GDM1 (cell line): Measurements from ENCODE around the gene CD86.

Source experiments
- DNase-seq: peaks from one replicate; lab custom pipeline; 2025; lab: John Stamatoyannopoulos, UW

The CD86 gene

DNA sequence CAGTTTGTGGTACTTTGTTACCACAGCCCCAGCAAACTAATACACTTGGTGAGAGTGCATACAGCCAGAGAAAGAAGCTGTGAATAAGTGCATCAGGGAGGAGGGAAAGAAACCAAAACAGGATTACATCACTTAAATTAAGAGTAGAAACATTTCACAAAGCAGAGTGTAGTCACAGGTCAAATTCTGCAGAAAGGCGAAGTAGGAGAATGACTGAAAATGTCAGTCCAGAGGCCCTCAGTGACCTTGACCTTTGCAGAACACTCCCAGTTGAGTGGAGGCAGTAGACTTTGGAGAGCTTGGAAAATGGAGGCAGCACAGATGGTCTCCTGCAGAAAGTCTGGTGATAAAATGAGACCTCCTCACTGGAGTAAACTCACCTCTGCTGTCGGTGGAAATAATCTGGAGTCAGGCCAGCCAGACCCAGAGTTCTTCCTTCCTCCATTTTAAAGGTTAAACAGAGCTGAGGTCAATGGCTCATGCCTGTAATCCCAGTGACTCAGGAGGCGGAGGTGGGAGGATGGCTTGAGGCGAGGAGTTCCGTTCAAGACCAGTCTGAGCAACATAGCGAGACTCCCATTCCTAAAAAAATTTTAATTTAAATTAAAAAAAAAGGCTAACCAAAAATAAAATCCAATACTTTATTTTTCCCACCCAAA is 5.0 kb downstream of the CD86 start:
- DNase-seq: no peak

- no peak for DNase-seq
Measured at GRCh38 chr3:122063908-122064307, 8.7 kb downstream of the CD86 start.

- DNase-seq: no peak
Measured at GRCh38 chr3:122064326-122064725, 9.2 kb downstream of the CD86 start.

- DNase-seq: no peak
Measured at GRCh38 chr3:122066331-122067213, 11.4 kb downstream of the CD86 start.

DNA sequence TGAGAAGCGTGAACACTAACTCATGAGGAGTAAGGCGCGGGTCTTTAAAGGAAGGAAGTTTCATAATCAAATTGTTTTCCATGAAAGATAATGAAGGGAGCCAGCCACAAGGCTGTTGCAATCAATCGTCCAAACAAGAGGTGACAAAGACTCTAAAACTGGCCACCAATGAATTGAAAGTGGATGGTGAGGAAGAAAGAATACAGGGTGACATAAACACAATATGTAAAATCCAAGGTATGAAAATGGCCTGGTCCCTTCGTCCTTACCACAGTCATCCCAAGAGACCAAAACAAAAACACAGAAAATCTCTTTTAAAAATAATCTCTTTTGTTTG is 12.0 kb downstream of the CD86 start:
- no peak for DNase-seq

DNA sequence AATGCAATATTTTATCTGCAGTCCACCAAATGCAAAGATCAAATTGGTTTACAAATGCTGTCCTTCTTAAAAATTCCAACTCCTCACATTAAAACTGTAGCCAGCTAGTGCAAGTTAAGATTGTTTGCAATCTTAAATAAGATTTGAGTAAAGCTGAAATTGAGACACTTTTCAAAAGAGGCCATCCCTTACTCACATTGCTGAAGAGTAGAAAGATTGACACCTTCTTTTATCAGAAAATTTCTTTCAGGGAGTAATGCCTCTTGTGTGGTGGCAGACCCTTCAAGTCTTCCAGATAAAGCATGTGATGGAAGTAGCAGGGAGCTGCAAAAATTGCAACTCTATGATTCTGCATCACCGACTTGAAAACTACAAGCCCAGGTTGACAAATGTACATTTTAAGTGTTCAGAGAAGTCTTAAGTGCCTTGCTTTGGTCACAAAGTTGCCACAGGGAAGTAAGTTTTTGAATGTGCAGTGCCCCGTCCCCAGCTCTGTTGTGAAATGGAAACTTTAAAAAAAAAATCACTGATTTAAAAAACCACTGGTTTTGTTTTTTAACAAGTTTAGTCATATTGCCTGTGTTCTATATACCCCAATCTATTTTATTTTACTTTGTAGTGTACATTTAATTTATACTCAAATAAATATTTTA is 12.6 kb downstream of the CD86 start:
- no peak for DNase-seq

DNA sequence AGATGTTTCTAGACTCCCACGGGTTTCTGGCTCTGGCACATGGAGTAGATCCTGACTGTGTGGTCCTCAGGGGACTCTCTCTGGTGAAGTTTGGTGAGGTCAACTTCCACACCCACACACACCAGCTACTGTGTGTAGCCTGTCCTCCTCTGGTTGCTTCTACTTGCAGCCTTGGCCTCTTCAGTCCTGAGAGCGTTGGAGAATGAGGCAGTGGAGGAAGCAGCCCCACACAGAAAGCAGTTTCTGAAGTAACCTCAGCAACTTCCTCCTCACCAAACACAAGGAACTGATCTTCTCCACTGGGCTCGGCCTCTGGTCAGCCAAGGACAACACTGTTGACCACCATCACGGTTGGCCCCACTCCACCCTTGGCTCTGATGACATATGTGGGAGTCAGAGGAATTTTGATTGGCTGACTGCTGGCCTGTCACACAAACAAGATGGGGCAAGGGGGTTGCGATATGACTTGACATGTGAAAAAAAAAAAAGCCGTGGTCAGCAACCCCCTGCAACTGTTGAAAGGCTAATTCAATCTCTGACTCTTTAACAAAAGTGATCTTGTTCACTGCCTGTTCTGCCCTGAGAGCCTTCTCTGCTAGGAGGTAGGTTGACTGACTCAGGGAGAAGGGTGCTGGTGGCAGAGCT is 19.6 kb downstream of the CD86 start:
- DNase-seq: no peak

DNA sequence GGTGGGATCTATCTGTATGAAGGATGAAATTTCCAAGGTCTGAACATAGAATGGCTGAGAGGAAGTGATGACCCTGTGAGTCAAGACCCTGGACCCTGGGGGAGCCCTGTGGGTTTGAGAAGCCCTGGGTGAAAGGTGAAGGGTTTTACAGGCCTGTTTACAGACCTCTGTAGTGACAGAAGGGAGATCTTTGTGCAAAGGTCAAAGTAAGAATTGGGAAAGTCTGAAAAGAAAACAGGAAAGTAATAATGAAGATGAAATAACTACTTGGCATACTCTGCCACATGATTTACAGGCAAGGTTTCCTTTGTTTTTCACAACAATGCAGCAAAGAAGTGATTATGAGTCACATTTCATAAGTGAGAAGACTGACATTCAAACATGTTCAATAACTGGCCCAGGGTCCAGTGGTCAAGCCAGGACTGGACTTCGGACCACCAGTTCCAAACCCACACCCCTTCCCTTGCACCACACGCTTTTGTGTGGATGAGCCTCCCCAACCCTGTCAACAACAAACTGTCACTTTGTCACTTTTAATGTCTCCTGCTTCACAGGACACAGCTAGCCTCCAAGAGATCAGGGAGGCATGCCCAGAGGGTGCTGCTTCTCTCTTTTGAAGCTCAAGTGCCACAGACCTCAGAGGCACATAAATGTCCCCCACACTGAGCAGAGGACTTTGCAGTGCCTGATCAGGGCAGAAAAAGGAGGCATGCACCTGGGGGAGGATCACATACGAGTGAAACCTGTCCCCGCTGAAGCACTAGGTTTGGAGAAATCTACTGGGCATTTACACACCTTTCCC is 21.5 kb downstream of the CD86 start:
- DNase-seq: no peak

DNA sequence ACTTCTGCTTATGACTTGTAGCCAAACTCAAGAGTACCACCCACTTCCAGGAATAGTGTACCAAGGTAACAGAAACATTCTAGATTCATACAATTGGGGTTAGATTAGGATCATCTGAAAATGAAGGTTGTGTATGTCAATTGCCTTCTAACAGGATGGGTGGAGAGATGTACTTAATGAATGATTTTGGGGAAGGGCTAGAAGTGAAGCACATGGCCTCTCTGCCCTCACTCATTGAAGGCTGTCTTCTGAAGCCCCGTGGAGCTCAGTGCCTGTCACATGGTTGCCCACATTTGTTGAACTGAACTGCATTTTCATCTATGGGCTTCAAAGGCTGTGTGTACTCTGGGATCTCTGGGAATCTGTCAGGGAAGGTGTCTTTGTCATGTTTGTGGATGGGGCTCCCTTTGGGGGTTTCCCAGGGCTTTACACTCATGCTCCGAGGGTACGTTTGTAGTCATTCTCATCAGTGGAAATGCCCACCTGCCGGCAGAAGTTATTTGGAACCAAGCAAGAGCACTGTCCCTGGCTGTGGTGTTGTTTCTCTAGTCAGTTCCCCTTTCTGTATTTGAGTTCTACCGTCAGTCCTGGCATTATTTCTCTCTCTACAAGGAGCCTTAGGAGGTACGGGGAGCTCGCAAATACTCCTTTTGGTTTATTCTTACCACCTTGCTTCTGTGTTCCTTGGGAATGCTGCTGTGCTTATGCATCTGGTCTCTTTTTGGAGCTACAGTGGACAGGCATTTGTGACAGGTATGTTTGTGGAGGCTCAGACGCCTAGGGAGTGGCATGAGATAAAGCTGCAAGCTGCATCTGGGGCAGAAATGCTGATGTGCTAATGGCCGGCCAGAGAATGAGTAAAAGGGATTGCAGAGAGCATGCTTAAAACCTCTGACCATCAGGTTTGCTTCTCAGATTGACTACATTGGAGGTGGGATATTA is 22.4 kb downstream of the CD86 start:
- DNase-seq: no peak

GRCh38 chr3:122078235-122078935 is 23.2 kb downstream of the CD86 start:
- DNase-seq: no peak

- DNase-seq: no peak
Measured at GRCh38 chr3:122079524-122080206, 24.5 kb downstream of the CD86 start.

DNA sequence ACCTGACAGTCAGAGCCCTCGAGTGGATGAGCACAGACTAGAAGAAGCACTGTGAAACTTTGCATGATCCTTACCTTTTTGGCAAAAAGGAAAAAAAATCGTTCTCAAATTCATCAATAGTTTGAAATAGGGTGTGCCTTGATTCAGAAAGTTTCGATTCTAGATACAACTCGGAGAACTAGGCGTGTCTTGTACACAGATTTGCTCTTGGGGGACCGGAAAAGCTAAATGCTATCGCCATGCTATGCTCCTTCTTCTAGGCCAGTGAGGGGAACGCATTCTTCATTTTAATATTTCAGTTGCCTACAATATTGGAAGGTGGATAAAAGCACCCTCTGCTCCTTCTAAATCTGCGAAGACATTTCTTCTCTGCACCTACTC is 25.0 kb downstream of the CD86 start:
- no peak for DNase-seq

DNA sequence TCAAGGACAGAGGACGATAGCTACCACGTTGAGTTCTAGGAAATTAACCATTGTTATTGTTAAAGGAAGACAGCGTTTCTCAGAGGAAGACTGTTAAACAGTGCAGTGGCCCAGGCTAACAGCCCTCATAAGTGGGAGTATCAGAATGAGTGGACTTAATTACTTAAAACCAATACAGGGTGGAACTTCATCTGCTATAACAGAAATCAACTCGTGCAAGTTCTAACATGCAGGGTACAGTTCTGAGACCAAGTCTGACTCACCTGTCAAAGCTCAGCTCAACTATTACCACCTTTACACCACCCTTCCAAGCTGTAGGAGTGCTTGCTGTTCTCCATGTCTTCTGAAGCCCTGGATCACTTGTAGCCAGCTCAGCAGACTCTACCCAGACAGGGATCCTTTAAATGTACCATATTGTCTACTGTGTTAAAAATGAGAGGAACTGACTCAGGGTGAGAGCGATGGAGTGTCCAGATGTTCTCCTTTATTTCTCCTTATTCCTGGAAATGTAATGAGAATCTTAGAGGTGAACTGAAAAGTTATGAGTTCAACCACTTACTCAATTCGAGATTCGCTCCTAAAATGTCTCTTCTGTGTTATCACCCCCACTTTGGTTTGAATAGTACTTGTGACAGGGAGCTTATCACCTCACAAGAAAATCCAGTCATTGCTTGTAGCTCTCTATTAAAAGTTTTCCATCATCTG is 26.5 kb downstream of the CD86 start:
- no peak for DNase-seq

GRCh38 chr3:122082357-122082756 is 27.2 kb downstream of the CD86 start:
- no peak for DNase-seq

DNA sequence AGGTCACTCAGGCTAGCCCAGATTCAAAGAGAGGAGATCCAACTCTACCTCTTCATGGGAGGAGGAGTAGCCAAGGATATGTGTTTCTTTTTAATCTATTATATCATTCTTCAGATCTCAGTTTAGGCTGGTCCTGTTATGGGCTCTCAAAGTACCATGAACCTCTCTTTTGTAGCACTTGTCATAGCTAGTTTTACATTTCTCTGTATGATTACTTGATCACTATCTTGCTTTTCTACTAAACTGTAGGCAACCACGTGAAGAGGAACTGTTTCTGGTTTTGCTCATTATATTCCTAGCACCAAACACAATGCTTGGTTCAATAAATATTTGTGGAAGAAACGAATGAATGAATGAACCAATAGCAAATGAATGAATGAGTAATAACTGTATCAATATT is 29.6 kb downstream of the CD86 start:
- DNase-seq: no peak

DNA sequence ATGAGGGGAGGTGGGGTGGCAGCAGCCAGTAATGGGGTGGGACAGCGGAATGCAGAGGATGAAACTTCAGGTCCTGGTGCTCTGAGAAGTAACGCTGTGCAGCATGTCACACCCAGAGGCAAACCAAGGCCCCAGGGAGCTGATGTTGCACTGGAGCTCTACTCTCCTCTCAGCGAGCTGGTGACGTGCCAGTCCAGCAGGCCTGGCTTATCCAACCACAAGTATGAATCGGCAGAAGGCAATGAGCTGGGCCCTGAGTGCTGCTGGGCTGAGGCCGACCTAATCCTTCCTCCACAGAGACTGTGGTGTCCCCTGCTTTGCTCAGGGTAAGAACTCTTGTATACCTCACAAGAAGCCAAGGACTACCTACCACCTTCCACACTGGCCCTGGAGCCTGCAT is 30.5 kb downstream of the CD86 start:
- DNase-seq: peak; percentile 56

- no peak for DNase-seq
Measured at GRCh38 chr3:122088531-122088930, 33.4 kb downstream of the CD86 start.

DNA sequence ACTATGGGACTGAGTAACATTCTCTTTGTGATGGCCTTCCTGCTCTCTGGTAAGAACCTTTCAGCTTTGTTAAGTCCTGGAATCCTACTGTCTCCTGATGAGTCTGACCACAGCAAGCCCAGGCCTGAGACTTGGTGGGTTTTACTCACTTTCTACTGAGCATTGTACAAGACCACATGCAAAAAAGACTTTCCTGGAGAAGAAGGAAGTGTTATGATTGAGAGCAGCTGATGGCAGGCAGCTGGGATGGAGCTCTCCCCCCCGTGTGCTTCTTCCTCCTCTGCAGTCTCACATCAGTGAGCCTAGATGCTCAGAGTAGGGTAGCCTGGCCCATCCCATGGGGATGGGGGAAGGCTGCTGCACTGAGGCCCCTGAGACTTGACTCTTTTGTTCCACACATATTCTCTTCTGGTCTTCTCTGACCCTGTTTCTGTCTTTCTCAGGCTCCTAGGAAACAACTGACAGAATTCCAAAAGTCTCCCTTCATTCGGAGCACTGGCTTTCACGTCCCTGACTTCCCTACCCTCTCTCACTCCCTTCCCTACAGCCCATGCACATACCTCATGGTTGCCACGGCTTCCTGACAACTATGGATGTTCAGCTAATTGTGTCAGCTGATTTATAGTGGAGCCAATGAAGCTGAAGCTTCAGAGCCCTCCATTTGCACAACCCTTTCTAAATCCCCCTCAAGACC is 36.6 kb downstream of the CD86 start:
- peak; percentile 57 for DNase-seq
